ENCODE results near the gene CSNK1A1L.

The CSNK1A1L gene

DNA sequence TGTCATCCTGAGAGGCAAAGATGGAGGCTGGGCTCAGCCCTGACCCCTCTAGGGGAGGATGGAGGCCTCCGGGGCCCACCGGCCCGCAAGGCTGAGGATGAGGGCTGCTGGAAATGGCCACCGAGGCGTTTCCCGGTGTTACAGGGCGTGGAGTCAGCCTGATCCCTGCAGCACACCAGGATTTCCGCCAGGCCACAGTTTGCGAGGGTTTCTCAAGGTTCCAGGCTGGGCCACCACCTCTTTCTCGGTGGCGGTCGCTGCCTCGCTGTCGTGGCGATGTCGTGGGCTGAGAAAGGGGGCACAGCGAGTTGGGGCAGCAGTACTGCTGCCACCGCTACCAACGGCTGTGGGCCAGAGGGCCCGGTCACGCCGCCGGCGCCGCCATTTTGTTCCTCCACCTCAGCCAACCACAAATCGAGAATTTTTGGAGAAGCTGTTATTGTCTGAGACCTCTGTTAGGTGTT lies at the start of gene CSNK1A1L:
CSNK1A1L (minus strand) TSS at position 414 of the 464 bp plus-strand sequence; CDS start at position 6, 408 bp downstream.
- DNase-seq, result no peak

DNA sequence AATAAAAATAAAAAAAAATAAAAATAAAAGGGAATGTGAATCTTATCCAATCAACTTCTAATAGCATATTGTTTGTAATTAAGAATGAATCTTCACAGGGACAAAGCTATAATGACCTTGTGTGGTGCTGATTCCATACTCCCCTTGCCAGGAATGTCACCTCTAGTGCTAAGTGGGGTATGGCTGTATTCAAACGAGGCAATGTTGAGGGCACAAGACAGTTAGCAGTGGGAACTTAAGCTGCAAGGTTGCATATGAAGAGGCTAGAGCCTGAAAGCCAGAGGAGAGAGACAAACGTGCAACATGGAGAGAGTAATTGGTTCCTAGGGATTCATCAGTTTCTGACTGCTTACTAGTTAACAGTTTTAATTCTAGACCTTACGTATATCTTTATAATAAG lies 43.9 kb upstream of the CSNK1A1L start:
- DNase-seq, result no peak

DNA sequence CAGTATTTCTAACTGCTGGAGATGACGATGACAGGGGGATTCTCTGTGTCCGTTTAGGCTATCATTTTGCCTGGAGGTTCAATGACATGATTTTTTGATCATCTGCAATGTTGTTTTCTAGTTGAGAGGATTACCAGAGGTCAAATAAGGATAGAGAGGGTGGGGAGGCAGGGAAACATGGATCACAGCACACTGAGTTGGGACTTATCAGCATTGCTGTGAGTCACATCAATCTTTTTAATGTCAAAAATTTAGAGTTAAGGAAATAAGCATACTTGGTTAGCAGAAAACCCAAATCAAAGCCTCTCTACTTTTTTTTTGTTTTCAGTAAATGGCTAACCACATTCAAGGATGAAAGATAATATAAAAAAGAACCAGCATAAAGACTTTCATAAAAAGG lies 43.0 kb upstream of the CSNK1A1L start:
- no peak for DNase-seq

DNA sequence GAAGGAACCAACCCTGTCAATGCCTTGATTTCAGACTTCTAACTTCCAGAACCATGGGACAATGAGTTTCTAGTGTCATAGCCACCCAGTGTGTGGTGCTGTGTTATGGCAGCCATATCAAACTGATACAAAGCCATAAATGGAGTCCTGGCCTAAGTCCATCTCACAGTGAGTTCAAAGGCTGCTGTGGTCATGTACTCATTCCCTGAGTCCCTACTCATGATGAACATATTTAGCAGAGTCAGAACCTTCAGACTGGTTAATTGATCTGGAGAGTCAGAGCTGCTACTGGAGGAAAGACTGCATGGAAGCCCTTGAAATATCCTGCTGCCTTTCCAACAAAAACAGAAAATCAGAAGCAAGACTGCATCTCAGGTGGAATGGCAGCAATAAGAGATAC lies 39.2 kb upstream of the CSNK1A1L start:
- DNase-seq, result no peak

DNA sequence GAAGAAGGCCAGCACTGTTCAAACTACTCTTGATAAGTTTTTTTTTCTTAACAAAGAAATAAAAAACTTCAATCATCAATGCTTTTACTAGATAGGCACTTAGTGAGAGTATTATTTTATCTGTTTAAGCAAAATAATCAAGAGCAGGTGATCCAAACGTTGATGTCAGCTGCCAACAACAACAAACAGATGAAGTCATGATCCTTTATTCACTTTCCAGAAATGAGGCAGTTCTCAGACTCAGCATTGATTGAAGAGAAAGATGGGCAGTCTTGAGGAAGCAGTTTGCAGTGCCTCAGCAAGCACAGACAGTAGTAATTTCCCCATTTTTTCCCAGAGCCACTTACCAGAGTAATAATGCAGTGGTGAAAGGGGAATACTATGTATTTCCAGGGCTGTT lies 38.4 kb upstream of the CSNK1A1L start:
- no peak for DNase-seq

DNA sequence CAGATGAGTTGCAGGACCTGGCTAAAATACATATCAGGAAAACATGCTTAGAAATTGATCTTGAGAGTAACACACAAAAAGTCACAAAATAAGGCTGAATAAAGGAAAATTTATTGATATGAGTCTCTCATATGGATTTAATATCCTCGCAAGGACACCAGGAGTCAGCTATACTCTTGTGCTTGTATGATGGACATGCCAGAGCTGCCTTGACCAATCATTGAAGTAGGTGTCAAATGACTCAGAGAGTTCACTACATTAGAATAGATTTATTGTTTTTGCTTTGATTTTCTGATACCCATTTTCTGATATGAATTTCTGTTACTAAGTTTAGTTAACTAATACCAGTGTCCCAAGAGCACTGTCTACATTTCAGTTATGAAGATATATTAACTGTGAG lies 37.4 kb upstream of the CSNK1A1L start:
- no peak for DNase-seq

DNA sequence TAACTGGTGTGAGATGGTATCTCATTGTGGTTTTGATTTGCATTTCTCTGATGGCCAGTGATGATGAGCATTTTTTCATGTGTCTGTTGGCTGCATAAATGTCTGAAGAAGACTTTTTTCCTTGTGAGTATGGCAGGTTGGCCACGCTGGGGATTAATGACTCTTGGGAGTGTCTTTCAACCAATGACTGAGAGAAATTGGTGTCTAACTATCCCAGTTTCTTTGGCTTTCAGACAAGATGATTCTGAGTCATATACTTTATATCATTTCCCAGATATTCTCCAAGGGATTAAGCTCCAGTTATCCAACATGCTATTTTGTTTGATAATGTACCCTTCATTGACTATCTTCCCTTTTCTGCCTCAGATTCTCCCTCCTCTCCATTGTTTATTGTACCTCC lies 35.5 kb upstream of the CSNK1A1L start:
- DNase-seq, result no peak

DNA sequence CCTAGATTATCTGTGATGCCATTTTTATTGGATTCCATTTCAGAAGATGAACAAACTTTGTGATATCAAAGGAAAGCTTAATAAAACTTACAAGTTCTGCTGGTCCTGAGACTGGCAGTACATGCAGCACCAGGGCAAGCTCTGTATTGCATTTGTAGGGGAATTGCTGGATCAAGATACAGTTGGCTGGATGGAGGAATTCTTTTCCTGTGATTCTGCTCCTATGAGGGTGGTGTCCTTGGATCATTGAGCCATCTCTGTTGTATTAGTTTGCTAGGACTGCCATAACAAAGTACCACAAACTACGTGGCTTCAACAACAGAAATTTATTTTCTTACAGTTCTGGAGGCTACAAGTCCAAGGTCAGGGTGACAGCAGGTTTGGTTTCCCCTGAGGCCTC lies 33.9 kb upstream of the CSNK1A1L start:
- DNase-seq, result no peak

DNA sequence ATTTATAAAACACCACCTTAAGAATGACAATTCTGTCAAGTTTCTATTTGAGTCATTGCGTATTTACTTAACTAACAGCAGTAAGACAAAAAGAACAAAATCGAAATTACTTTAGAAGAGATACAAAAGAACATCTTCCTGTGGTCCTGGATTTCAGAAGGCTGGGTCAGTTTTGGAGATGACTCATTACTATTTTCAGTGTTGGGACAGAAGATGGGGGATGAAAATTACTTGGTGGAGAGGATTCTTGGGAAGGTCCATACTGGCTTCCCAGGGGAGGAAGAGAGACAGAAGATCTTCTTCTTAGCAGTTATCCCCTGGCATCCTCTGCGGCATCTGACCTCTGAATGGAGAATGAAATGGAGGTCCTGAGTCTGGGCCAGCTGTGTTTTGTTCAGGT lies 33.5 kb upstream of the CSNK1A1L start:
- no peak for DNase-seq

DNA sequence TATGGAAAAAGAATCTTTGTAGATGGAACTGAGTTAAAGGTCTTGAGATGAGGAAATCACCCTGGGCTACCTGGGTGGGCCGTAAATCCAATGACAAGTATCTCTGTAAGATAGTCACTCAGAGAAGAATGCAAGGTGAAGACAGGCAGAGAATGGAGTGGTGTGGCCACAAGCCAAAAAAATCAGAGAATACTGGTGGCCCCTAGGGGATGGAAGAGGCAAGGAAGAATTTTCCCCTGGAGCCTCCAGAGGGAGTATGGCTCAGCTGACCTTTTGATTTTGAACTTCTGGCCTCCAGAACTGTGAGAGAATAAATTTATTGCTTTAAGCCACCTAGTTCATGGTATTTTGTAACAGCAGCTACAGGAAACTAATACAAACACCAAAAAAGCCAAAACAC lies 32.7 kb upstream of the CSNK1A1L start:
- DNase-seq, result no peak

DNA sequence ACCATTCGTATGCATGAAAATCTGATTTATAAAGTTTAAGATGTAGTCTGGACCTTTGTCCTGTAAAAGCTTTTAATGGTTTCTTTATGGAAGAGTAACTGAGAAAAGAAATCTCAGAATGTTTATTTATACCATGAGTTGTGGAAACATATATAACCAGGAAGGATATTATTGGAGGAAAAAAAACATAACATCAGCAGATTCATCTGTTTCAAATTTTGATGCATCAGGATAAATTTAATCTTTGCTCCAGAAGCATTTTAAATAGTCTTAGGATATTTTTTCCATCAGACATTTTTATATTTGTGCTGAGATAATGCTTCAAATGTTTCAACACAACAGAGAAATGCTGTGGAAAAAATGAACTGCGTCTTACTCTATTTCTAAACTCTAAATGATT lies 31.2 kb upstream of the CSNK1A1L start:
- DNase-seq, result no peak

DNA sequence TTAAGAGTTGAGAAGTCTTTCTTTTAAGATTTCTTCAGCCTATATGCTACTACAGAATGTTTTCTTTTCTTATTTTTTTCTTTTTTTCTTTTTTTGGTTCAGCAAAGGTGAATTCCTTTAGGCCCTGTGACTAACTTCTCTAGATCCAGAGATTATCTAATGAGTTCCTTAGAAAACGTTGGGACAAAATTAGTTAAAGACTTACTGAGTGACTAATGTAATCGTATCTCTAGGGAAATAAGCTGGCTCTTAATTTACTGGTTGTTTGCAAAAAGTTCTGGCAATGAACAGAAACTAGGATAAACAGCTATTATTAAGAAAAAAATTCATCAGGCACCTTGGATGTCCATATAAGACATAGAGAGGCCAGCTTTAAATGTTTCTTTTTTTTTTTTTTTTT lies 30.7 kb upstream of the CSNK1A1L start:
- DNase-seq, result no peak

DNA sequence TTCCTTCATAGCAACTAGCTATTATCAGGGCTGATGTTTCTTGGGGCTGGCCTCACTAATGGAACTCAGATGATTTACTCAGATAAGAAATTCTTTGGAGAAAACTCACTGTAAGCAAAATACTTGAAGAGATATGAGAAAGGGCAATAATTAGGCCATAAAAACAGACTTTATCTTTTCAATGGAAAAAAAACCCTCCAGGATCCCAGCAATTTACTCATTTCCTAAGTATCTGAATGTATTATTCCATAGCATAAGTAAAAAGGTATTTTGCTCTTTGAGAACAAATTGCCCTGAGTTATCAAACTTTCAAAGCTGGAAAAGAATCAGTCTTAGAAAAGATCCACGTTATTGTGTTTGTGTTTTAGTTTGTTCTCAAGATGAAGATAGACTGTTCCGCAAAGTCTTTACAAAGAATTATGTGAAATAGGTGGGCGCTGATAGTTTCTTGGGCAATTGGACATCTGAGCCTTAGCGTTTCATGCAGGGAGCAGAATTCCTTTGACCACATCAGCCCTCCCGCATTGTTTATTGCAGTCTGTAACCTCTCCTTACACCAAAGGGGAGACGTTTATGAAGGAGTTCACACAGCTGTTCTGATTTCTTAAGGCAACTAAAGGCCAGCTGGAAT lies 29.1 kb upstream of the CSNK1A1L start:
- no peak for DNase-seq

DNA sequence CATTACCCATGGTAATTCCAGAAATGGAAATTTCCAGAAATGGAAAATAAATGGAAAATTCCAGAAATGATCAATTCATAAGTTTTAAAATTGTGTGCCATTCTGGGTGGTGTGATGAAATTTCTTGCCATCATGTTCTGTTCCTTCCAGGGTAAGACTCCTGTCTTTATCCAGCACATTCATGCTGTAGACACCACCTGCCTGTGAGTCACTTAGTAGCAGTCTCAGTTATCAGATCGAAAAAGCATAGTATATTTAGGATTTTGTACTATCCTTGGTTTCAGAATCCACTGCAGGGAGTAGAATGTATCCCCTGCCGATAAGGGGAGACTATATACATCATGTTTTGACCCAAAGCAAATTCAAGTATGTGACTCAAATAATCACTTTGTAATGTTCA lies 26.7 kb upstream of the CSNK1A1L start:
- DNase-seq, result no peak

DNA sequence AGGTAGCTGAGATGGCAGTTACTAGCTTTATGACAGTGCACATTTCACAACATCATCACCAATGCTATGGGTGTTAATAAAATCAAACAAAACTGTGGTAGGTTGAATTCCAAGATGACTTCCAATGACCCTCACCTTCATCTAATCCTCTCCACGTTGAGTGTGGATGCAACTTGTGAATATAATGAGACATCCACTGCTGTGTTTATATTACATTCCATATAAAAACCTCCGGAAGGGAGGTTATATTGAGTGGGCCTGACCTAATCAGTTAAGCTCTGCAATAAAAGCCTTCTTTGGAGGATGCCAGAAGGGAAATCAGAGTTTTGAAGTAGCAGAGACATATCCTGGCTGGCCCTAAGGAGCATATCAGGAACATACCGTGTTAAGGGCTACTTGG lies 25.6 kb upstream of the CSNK1A1L start:
- no peak for DNase-seq

DNA sequence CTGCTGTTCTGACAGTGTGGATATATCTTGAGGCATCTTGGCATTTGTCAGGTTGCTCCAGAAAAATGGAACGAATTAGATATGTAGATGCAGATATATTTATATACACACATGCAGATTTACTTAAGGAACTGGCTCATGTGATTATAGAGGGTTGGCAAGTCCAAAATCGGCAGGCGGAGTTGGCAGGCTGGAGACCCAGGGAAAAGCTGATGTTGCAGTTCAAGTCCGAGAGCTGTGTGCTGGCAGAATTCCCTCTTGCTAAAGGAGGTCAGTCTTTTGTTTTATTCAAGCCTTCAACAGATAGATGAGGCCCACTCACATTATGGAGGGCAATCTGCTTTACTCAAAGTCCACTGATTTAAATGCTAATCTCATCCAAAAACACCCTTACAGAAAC lies 24.4 kb upstream of the CSNK1A1L start:
- no peak for DNase-seq

DNA sequence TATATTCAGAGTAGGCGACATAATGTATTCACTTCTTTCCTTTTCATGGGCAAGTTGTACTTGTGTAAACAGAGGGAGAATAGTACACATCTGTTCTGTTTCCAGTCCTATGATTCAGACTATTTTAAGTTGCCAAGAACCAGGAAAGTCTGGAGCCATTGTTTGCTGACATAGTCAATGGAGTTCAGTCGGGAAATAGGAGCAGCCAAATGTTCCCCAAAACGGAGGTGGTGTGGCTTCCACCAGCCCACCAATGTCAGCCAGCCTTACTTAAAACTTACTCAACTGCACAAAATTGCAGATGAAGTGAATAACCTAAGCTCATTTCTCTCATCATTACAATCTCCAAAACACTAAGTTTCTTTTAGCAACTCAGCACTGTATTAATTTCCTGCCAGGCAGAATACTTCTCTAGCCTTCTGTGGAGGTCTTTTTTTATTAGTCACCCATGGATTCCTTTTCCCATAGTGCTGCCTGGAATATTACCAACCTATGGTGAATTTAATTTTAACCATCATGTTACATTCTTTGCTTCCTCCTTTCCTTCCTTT lies 22.3 kb upstream of the CSNK1A1L start:
- no peak for DNase-seq

DNA sequence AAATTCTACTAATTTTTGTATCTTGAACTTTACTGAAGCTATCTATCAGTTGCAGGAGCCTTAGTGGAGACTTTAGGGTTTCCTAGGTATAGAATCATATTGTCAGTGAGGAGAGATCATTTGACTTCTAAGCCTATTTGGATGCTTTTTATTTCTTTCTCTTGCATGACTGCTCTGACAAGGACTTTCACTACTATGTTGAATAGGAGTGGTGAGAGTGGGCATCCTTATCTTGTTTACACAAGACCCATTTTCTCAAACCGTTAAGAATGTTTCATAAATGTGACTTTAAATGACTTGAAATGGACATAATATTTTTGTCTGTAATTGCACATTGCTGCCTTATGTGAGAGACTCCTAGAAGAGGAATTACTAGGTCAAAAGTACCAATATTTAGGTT lies 17.9 kb upstream of the CSNK1A1L start:
- no peak for DNase-seq

DNA sequence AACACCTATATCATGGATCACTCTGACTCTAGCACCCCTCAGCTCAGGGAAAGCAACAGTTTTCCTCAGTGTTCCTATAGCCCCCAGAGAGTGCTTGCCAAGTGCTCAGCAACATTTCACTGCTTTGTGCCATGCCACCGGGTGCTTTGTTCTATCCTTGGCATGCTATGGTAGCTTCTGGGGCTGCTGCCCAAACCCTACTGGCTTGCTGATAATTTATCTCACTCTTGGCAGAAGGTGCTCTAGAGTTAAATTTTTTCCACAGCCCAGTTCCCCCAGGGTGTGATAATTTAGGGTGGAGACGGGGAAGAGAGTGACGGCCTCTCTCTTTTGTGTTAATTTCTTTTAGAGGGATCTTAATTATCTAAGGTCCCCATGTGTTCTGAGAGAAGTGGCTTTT lies 12.6 kb upstream of the CSNK1A1L start:
- DNase-seq, result no peak

DNA sequence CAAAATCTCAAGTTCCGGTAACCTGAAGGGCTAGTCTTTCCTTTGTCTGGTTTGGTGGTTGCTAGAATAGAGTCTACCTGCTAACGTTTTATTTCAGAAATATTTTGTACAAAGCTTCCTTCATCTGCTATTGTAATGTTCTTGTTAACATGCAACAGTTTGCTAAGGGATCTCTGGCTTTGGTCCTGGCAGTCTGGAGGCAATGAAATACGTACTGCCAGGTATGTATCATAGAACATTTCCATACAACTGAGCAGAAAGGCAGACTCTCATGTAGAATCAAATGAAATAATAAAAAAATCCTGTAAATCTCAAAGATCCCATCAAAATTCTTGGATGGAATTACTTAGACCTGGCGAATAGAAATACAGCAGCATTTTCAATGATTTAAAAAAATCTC lies 8.8 kb upstream of the CSNK1A1L start:
- no peak for DNase-seq

DNA sequence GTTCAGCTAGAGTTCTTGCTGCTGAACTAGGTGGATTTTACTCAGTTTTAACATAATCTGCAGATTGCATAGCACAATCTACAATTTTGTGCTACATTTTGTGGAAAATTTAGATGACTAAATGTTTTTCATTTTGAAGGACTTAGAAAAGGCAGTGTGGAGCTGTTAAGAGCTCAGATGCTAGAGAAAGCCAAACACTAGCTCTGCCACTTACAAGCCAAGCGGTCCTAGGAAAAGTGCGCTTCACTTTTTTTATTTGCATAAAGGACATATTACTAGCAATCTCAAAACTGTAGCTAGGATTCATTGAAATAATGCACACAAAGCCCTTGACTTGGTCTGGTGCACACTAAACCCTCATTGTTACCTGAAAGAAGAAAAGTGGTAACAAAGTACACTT lies 8.1 kb upstream of the CSNK1A1L start:
- no peak for DNase-seq

DNA sequence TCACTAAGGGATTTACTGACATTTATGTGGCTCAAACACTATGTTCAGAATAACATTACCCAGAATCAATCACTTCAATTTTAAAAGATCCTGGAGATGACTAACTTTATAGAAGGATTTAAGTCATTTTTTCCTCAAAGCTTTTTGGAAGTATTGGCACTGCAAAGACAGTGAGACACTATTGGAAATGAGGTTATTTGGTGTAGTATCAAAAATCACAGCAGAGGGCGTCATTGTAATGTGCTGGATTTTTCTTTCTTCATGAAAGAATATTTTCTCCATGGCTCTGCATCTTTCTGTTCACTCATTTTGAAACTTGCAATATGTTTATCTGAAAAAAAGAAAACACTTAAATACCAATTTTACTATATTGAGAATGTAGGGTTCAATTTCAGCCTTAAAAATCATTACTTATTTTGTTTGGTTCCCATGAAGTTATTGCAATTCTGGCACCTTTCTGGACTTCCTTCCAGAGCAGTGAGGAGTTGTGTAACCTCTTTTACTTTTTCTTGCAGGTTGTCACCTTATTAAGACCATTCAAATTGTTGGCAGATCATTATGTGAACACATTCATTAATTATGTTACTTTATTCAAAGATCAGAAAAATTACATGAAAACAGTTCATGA lies 3.7 kb upstream of the CSNK1A1L start:
- no peak for DNase-seq

DNA sequence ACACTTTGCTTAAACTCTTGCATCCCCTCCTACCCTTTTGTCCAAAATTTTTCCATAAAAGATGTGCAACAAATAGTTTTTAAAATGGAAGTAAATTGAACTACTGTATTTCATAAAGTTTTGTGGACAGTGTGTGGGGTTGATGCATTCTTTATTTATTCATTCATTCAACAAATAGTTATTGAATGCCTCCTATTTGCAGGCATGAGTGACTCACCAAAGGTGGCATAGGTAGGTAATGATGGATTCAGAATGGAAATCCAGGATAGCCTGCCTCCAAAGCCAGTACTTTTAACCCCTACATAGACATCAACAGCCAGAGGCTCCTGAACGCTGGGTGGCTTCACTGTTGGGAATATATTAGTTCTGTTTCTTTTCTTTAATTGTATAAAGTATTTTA lies 2.4 kb upstream of the CSNK1A1L start:
- no peak for DNase-seq

DNA sequence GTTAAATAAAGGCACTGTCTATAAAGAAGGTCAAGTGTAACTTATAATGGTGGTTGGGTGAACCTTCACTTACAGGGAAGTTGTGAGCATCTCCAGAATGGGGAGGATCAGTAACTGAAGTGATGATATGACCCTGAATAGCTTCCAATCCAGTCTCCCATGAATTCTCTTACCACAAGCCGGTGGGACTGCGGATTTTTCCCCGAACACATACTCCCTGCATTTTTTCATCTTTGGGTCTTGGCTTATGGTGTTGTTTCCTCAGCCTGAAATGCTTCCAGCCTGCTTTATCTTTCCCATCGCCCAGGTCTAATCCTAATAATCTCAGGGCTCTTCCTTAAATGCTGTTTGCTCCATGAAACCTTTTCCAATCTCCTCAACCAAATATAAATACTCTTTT lies 2.0 kb upstream of the CSNK1A1L start:
- DNase-seq, result no peak

DNA sequence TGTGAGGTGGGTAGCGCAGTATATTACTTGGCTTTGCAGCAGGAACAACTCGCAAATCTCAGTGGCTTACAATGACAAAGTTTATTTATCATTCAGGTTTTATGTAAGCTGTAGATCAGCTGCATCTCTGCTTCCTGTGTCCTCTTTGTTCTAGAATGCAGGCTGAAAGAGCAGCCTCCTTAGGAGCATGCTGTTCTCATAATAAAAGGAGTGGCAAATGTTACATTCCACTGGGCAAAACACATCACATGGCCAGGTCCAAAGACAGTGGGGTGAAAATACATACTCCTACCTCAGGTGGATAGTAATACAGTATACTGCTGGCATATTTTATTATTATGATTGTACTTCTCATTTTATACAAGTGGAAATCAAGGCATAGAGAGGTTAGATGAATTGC lies 1.2 kb upstream of the CSNK1A1L start:
- no peak for DNase-seq
